ENCODE results near the gene ENOX2.

Gene ENOX2

DNA sequence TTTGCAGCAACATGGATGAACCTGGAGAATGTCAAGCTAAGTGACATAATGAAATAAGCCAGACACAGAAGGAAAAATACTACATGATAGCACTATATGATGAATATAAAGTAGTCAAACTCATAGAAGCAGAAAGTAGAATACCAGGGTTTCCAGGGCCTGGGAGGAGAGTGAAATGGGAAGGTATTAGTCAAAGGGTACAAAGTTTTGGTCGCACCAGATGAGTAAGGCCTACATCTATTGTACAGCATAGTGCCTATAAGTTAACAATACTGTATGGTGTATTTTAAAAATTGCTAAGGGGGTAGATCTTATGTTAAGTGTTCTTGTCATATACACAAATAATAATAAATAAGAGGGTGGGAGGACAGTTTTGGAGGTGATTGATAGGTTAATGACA is 41.5 kb downstream of the ENOX2 start:
- ATAC-seq (replicated peaks): no peak
- no peaks in the 10 kb centered on the region for H3K27me3 Mint-ChIP-seq
- no peak overlapping the region for H3K4me3 Mint-ChIP-seq
- no peaks in the 10 kb centered on the region for H3K9me3 Mint-ChIP-seq
- H3K27ac Mint-ChIP-seq: no peak overlapping the region
- no peak for DNase-seq
- peaks cover 0 to 3% of the 10 kb centered on the region in 2 donors for H3K4me1 Mint-ChIP-seq
- H3K36me3 Mint-ChIP-seq: no peaks in the 10 kb centered on the region

GRCh38 chrX:130857207-130857606 is 45.8 kb downstream of the ENOX2 start:
- ATAC-seq (replicated peaks): peak; percentile 21 to 82
- no peak for DNase-seq
- Mint-ChIP-seq H3K36me3 (peaks cover 0 to 2% of the 10 kb centered on the region in 2 donors), H3K27me3 (no peaks in the 10 kb centered on the region), H3K4me1 (peaks cover 0 to 3% of the 10 kb centered on the region in 2 donors), H3K9me3 (no peaks in the 10 kb centered on the region), H3K27ac (no peak overlapping the region), H3K4me3 (no peak overlapping the region)

GRCh38 chrX:130851569-130851968 is 51.4 kb downstream of the ENOX2 start:
- Mint-ChIP-seq H3K9me3 (no peaks in the 10 kb centered on the region), H3K27ac (no peak overlapping the region), H3K27me3 (no peaks in the 10 kb centered on the region), H3K36me3 (peaks cover 0 to 2% of the 10 kb centered on the region in 2 donors), H3K4me3 (no peak overlapping the region), H3K4me1 (peaks cover 3 to 6% of the 10 kb centered on the region in 2 donors)
- DNase-seq (no peak), ATAC-seq (replicated peaks) (no peak)

DNA sequence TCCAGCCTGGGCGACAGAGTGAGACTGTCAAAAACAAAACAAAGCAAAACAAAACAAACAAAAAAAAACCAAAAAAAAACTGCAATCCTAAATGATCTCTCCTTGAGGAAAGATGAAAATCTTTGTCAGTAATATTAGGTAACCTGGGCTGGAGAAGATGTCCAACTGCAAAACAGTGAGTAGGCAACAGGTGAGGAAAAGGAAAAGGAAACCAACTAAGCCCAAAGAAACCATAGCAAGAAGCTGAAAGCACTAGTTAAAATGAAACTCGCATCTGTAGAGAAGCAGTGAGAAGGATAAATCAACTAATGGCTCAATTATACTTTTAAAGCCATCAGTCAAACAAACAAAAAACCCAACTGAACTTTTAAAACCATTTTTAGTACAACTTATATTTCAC is 54.2 kb downstream of the ENOX2 start:
- Mint-ChIP-seq H3K27me3 (no peaks in the 10 kb centered on the region), H3K9me3 (no peaks in the 10 kb centered on the region), H3K36me3 (peaks cover 0 to 2% of the 10 kb centered on the region in 2 donors), H3K4me1 (peaks cover 3 to 6% of the 10 kb centered on the region in 2 donors), H3K27ac (no peak overlapping the region), H3K4me3 (no peak overlapping the region)
- ATAC-seq (replicated peaks) (no peak), DNase-seq (no peak)

- peaks cover 0 to 2% of the 10 kb centered on the region in 2 donors for H3K36me3 Mint-ChIP-seq
- no peak overlapping the region for H3K4me3 Mint-ChIP-seq
- DNase-seq (no peak), ATAC-seq (replicated peaks) (no peak)
- H3K4me1 Mint-ChIP-seq: peaks cover 3 to 6% of the 10 kb centered on the region in 2 donors
- no peaks in the 10 kb centered on the region for H3K9me3 Mint-ChIP-seq
- no peaks in the 10 kb centered on the region for H3K27me3 Mint-ChIP-seq
- H3K27ac Mint-ChIP-seq: no peak overlapping the region
Measured at GRCh38 chrX:130846746-130847145, 56.3 kb downstream of the ENOX2 start.

GRCh38 chrX:130841776-130842175 is 61.2 kb downstream of the ENOX2 start:
- DNase-seq: no peak
- no peak for ATAC-seq (replicated peaks)
- H3K27ac Mint-ChIP-seq: no peak overlapping the region
- peaks cover 0 to 1% of the 10 kb centered on the region in 2 donors for H3K4me1 Mint-ChIP-seq
- no peaks in the 10 kb centered on the region for H3K27me3 Mint-ChIP-seq
- peaks cover 0 to 3% of the 10 kb centered on the region in 2 donors for H3K36me3 Mint-ChIP-seq
- no peaks in the 10 kb centered on the region for H3K9me3 Mint-ChIP-seq
- H3K4me3 Mint-ChIP-seq: no peak overlapping the region

- ATAC-seq (replicated peaks) (no peak), DNase-seq (no peak)
- H3K4me3 Mint-ChIP-seq: no peak overlapping the region
- H3K9me3 Mint-ChIP-seq: no peaks in the 10 kb centered on the region
- H3K27ac Mint-ChIP-seq: no peak overlapping the region
- H3K27me3 Mint-ChIP-seq: no peaks in the 10 kb centered on the region
- peaks cover 0 to 3% of the 10 kb centered on the region in 2 donors for H3K36me3 Mint-ChIP-seq
- peaks cover 3 to 4% of the 10 kb centered on the region in 2 donors for H3K4me1 Mint-ChIP-seq
Measured at GRCh38 chrX:130840345-130840744, 62.7 kb downstream of the ENOX2 start.

GRCh38 chrX:130836447-130836846 is 66.6 kb downstream of the ENOX2 start:
- Mint-ChIP-seq H3K4me3 (no peak overlapping the region), H3K36me3 (peaks cover 0 to 1% of the 10 kb centered on the region in 2 donors), H3K27me3 (no peaks in the 10 kb centered on the region), H3K9me3 (no peaks in the 10 kb centered on the region), H3K27ac (peak overlapping the region; percentile 14), H3K4me1 (peaks cover 12 to 29% of the 10 kb centered on the region in 2 donors)
- no peak for DNase-seq
- ATAC-seq (replicated peaks): peak; percentile 50 to 61

GRCh38 chrX:130834830-130835229 is 68.2 kb downstream of the ENOX2 start:
- no peak overlapping the region for H3K4me3 Mint-ChIP-seq

GRCh38 chrX:130834149-130834548 is 68.9 kb downstream of the ENOX2 start:
- ATAC-seq (replicated peaks) (peak in 1 of 2 donors; percentile 27), DNase-seq (no peak)
- no peak overlapping the region for H3K27ac Mint-ChIP-seq
- no peaks in the 10 kb centered on the region for H3K27me3 Mint-ChIP-seq
- peaks cover 0 to 4% of the 10 kb centered on the region in 2 donors for H3K36me3 Mint-ChIP-seq
- H3K9me3 Mint-ChIP-seq: no peaks in the 10 kb centered on the region
- H3K4me3 Mint-ChIP-seq: no peak overlapping the region
- peaks cover 17 to 44% of the 10 kb centered on the region in 2 donors for H3K4me1 Mint-ChIP-seq

More at GRCh38 chrX:130834830-130835229, 68.2 kb downstream of the ENOX2 start:
- Mint-ChIP-seq H3K27me3 (no peaks in the 10 kb centered on the region), H3K4me1 (peaks cover 17 to 44% of the 10 kb centered on the region in 2 donors), H3K27ac (no peak overlapping the region), H3K36me3 (peaks cover 0 to 4% of the 10 kb centered on the region in 2 donors), H3K9me3 (no peaks in the 10 kb centered on the region)
- no peak for DNase-seq
- no peak for ATAC-seq (replicated peaks)

DNA sequence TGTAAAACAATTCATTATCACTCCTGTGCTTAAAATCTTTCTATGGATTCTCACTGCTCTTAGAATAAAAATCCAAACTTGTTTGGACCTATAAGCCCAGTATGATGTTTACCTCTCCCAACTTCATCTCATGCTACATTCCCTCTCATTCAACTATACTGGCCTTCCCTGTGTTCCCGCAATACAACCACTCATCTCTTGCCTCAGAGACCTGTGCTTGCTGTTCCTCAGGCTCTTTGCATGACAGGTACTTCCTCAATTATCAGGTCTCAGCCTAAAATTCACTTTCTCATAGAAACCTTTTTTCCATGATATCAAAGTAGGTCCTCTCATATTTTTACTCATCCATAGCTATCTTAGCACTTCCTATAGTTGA is 71.7 kb downstream of the ENOX2 start:
- Mint-ChIP-seq H3K4me1 (peaks cover 16 to 40% of the 10 kb centered on the region in 2 donors), H3K9me3 (no peaks in the 10 kb centered on the region), H3K36me3 (peaks cover 0 to 3% of the 10 kb centered on the region in 2 donors), H3K27me3 (no peaks in the 10 kb centered on the region), H3K27ac (no peak overlapping the region), H3K4me3 (no peak overlapping the region)
- DNase-seq (no peak), ATAC-seq (replicated peaks) (no peak)

DNA sequence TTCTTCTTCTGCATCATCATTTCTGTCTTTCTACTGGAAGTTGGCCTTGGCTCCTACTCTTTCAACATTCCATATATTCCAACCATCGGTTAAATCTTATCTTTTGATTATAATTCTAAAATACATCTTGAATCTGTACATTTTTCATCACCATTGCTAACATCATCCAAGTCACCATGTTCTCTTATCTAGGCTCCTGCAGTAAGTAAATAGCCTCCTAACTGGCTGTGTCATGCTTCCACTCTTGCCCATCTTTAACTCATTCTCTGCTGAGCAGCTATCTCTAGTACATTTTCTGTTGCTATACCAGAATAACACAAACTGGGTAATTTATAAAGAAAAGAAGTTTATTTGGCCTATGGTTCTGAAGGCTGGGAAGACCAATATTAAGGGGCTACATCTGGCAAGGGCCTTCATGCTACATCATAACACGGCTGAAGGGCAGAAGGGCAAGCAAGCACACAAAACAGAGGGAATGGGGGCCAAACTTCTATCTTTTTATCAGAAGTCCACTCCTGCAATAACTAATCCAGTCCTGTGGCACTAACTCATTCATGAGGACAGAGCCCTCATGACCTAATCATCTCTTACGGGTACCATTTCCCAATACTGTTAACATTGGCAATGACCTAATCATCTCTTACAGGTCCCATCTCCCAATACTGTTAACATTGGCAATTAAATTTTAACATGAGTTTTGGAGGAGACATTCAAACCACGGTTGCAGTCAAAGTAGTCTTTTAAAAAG is 72.2 kb downstream of the ENOX2 start:
- no peaks in the 10 kb centered on the region for H3K9me3 Mint-ChIP-seq
- H3K27ac Mint-ChIP-seq: no peak overlapping the region
- H3K4me3 Mint-ChIP-seq: no peak overlapping the region
- H3K4me1 Mint-ChIP-seq: peaks cover 14 to 40% of the 10 kb centered on the region in 2 donors
- peaks cover 0 to 3% of the 10 kb centered on the region in 2 donors for H3K36me3 Mint-ChIP-seq
- no peak for DNase-seq
- no peaks in the 10 kb centered on the region for H3K27me3 Mint-ChIP-seq
- no peak for ATAC-seq (replicated peaks)

DNA sequence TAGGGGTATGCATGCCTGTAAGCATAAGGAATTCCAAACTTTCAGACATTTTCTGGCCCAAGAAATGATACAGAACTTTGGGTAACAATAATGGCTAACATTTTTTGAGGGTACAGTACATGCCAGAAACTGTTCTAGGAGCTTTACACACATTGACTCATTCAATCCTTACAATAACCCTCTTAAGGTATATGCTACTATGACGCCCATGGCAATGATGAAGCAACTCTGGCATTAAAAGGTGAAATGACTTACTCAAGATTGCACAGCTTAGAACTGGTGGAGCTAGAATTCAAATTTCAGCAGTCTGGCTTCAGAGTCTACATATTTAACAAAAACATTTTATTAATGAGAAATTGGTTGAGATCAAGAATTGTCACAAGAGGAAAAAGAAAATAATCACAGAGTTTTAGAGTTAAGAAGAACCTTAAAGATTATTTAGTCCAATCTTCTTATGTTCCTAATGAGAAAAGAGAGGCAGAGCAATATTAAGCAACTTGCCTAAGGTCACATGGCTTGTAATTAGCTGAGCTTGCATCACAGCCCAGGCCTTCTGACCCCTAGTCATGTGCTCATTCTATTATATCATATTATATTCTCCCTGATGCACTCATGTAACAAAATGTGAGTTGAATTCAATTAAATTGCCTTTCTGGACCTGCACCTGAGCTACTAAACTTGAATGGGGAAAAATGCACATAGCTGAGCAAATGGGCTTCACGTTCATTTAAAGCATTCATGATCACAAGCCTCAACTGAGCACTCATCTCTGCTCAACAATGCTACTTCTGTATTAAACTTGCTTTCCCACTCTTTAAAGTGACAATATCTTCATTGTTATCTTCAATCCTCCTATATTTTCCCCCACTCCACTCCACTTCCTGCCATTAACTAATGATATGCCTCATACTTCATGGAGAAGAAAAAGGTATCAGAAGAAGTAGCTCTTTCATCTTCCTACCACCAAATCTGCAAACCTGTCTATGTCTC is 73.2 kb downstream of the ENOX2 start:
- Mint-ChIP-seq H3K4me3 (no peak overlapping the region), H3K27me3 (no peaks in the 10 kb centered on the region), H3K9me3 (no peaks in the 10 kb centered on the region), H3K27ac (no peak overlapping the region), H3K4me1 (peaks cover 14 to 40% of the 10 kb centered on the region in 2 donors), H3K36me3 (peaks cover 0 to 3% of the 10 kb centered on the region in 2 donors)
- ATAC-seq (replicated peaks): no peak
- no peak for DNase-seq

DNA sequence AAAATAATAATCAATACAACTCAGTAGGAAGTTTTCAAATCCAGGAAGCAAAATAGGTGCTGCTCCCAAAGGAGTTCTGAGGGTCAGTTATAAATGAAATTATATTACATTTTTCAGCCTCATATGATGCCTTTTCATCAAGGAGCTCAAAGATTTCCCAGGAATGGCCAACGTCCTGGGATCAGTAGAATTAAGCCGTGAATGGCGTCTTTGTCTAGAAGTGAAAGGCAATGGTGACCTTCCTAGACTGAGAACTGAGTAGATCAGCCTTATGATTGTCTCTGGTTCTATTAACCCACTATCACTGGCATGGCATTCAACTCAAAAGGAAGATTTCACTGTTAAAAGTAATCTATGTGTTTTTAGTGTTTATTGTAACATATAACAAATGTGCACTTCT is 74.4 kb downstream of the ENOX2 start:
- H3K27ac Mint-ChIP-seq: no peak overlapping the region

More for the DNA sequence above, 74.4 kb downstream of the ENOX2 start:
- no peak for ATAC-seq (replicated peaks)
- H3K4me1 Mint-ChIP-seq: peaks cover 11 to 33% of the 10 kb centered on the region in 2 donors
- DNase-seq: no peak
- no peaks in the 10 kb centered on the region for H3K9me3 Mint-ChIP-seq
- H3K36me3 Mint-ChIP-seq: peaks cover 0 to 3% of the 10 kb centered on the region in 2 donors
- H3K4me3 Mint-ChIP-seq: no peak overlapping the region
- H3K27me3 Mint-ChIP-seq: no peaks in the 10 kb centered on the region

Data from stimulated activated naive B cell treated with anti-CD40 and anti-IgM and Interleukin-4, amounts not matched to agents 10 μg/mL and 1 μg/mL and 100 μg/mL, for 72 hours (primary cell).